NB4 (cell line): ENCODE measurements around the gene ATG4D.

Experiments
- DNase-seq: peaks from one replicate; pipeline ENCODE4 v3.0.0; 2010; ENCODE audit warnings: low read depth
- H3K4me3 ChIP-seq: one replicate; pipeline ENCODE4 v1.5.1; 2011; ENCODE audit warnings: mild to moderate bottlenecking, low read depth, low read length, moderate library complexity
- MYC ChIP-seq: IDR thresholded peaks from 2 replicates; pipeline ENCODE4 v1.6.1; 2011; ENCODE audit warnings: low read depth, low read length
- POLR2A ChIP-seq: IDR thresholded peaks from 2 replicates; pipeline ENCODE4 v1.6.1; 2011; ENCODE audit warnings: mild to moderate bottlenecking; ENCODE audit not compliant: insufficient read length; ENCODE audit errors: extremely low read depth
- TF ChIP-seq, protein P1 (sequence below): IDR thresholded peaks from 2 replicates; pipeline ENCODE4 v1.6.1; 2011; ENCODE audit warnings: low read depth, low read length
- TF ChIP-seq, protein P2 (sequence below): IDR thresholded peaks from one replicate; pipeline ENCODE4 v1.5.1; 2012; ENCODE audit warnings: low read depth, low read length

ATG4D gene

DNA sequence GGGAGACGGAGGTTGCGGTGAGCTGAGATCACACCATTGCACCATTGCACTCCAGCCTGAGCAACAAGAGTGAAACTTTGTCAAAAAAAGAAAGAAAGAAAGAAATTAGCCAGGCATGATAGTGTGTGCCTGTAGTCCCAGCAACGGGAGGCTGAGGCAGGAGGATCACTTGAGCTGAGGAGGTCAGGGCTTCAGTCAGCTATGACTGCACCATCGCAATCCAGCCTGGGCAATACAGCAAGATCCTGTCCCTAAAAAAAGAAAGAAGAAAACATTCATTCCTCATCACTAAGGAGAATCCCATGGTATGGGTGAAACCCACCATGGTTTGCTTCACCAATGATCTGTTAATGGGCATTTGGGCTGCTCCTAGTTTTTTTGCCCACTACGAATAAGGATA is 56.4 kb downstream of the ATG4D start:
- DNase-seq, result no peak
- TF ChIP-seq, protein P1, sequence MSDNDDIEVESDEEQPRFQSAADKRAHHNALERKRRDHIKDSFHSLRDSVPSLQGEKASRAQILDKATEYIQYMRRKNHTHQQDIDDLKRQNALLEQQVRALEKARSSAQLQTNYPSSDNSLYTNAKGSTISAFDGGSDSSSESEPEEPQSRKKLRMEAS, result no peak
- no peak for TF ChIP-seq MYC
- TF ChIP-seq POLR2A, result no peak
- TF ChIP-seq, protein P2, sequence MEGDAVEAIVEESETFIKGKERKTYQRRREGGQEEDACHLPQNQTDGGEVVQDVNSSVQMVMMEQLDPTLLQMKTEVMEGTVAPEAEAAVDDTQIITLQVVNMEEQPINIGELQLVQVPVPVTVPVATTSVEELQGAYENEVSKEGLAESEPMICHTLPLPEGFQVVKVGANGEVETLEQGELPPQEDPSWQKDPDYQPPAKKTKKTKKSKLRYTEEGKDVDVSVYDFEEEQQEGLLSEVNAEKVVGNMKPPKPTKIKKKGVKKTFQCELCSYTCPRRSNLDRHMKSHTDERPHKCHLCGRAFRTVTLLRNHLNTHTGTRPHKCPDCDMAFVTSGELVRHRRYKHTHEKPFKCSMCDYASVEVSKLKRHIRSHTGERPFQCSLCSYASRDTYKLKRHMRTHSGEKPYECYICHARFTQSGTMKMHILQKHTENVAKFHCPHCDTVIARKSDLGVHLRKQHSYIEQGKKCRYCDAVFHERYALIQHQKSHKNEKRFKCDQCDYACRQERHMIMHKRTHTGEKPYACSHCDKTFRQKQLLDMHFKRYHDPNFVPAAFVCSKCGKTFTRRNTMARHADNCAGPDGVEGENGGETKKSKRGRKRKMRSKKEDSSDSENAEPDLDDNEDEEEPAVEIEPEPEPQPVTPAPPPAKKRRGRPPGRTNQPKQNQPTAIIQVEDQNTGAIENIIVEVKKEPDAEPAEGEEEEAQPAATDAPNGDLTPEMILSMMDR, result no peak
- H3K4me3 ChIP-seq, result no peak overlapping the region

DNA sequence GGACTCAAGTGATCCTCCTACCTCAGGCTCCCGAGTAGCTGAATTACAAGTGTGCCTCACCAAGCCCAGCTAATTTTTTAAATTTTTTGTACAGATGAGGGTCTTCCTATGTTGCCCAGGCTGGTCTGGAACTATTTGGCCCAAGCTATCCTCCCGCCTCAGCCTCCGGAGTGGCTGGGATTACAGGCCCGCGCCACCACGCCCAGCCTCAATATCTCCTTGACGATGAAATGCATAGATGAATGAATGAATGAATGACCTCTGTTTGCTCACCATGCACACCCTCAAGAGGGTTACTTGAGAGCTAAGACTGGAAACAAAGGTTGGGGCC is 58.3 kb downstream of the ATG4D start:
- H3K4me3 ChIP-seq, result no peak overlapping the region
- no peak for TF ChIP-seq POLR2A
- TF ChIP-seq, protein P1, result no peak
- DNase-seq, result no peak

DNA sequence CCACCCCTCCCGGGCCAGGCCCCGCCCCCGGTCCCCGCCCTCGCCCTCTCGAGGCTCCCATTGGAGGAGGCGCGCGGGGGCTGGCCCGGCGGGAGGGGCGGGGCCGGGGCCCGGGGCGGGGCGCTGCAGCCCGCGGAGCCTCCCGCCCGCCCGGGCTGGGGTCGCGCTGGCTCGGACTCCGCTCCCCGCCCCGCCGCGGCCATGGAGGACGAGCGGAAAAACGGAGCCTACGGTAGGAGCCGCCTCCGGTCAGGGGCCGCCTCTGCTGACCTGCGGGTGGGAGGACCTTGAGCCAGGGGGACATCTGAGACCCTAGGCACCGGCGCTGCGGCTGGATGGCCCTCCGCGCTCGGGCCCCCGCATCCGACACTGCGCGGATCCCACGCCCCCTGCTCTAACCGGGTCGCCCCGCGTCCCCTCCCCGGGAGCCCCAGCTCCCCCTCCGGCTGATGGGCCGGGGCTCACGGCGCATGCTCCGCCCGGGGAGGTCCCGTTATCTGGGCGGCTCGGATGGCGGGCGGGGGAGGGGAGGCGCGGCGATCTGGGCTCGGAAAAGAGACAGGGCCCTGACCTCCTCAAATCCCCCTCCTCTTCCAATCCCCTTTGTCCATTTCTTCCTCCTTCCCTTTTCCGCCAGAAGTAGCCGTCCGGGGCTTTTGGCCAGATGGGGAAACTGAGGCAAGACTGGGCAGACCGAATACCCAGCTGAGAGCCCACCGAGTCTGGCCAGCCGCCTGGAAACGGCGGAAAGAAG is 58.8 kb downstream of the ATG4D start:
- peak; percentile 92 for DNase-seq
- TF ChIP-seq, protein P1, result peak; percentile 47; the same call in 1 of the 2 replicates
- TF ChIP-seq, protein P2, result no peak
- TF ChIP-seq MYC (no peak; the same call in 1 of the 2 replicates), POLR2A (peak; percentile 83)
- H3K4me3 ChIP-seq, result peak overlapping the region; percentile 70
